HCT116 (cell line): ENCODE data around the gene ABCF3. TPM values are rescaled to one million over a fixed set of nuclear protein-coding genes. Genes with fewer than 3 reads are reported as not detected.

ENCODE experiments used
- ATAC-seq: fragments of 200-7000 bp; cut with Tn5 transposase; 2 replicates; pipeline ENCODE4 v1.9.1; 2020; ENCODE audit warnings: mild to moderate bottlenecking, moderate library complexity
- BruUV-seq: library from RNA; stranded (reverse); fragments of 400-500 nt; replicated peaks from 2 replicates; lab custom pipeline; 2021; lab: Mats Ljungman, UMichigan
- CTCF ChIA-PET: fragments of 300-600 bp; sonication (Branson Sonifier 250); formaldehyde crosslinking; loops from one replicate; lab custom pipeline; 2021; ENCODE audit warnings: antibody characterized with exemption; lab: Charles Lee
- POLR2A ChIA-PET: fragments of 300-600, 350-600 bp; sonication (Branson Sonifier 250); formaldehyde crosslinking; loops from one replicate; lab custom pipeline; 2021; ENCODE audit warnings: antibody characterized with exemption; lab: Charles Lee
- RAD21 ChIA-PET, 2 experiments: fragments of 300-600 bp; sonication (Branson Sonifier 250); formaldehyde crosslinking; loops; one replicate each; lab custom pipeline; 2023; ENCODE audit warnings: low total read pairs in 2 of 2; ENCODE audit not compliant: uncharacterized antibody in 2 of 2, unreplicated experiment in 2 of 2, low non-redundant PET in 1 of 2; lab: Charles Lee
- DNase-seq: peaks from one replicate; pipeline ENCODE4 v3.0.0-alpha.2; 2010; ENCODE audit warnings: low read depth, low spot score
- H2AFZ ChIP-seq: fragments of 200-600 bp; shearing (Covaris generic), sonication (generic); 2 replicates; pipeline ENCODE4 v1.6.1; 2017; ENCODE audit warnings: low read depth, mixed run types, mixed read lengths, antibody characterized with exemption, low read length; ENCODE audit not compliant: poor library complexity, severe bottlenecking
- H3K27ac ChIP-seq: 2 replicates; pipeline ENCODE4 v1.5.1; 2012; ENCODE audit warnings: low read depth, low read length
- H3K27me3 ChIP-seq: fragments of 200-600 bp; sonication (generic); 2 replicates; pipeline ENCODE4 v1.6.1; 2016; ENCODE audit warnings: mixed run types, low read length, mixed read lengths; ENCODE audit not compliant: insufficient read depth
- H3K36me3 ChIP-seq, 2 experiments: fragments of 200-500 bp in 1 of 2; fragments of 200-600 bp in 1 of 2; sonication (Bioruptor generic) in 1 of 2; sonication (generic) in 1 of 2; 2 replicates each; pipeline versions ENCODE4 v1.5.1 to v1.6.1; 2014 to 2016; ENCODE audit warnings: low read length in 2 of 2, inconsistent platforms in 1 of 2, mixed read lengths in 1 of 2, mixed run types in 1 of 2; ENCODE audit not compliant: insufficient read depth in 2 of 2, control insufficient read depth in 1 of 2
- H3K4me1 ChIP-seq, 2 experiments: fragments of 200-600 bp in 1 of 2; sonication (generic) in 1 of 2; 2 replicates each; pipeline versions ENCODE4 v1.5.1 to v1.6.1; 2012 to 2017; ENCODE audit warnings: low read length in 2 of 2, inconsistent platforms in 1 of 2, mild to moderate bottlenecking in 1 of 2, mixed read lengths in 1 of 2, mixed run types in 1 of 2, moderate library complexity in 1 of 2; ENCODE audit not compliant: insufficient read depth in 2 of 2, control insufficient read depth in 1 of 2
- H3K4me2 ChIP-seq: fragments of 200-600 bp; sonication (generic); 2 replicates; pipeline ENCODE4 v1.6.1; 2017; ENCODE audit warnings: mixed run types, low read length, mixed read lengths
- H3K4me3 ChIP-seq, 2 experiments: fragments of 200-600 bp in 1 of 2; sonication (generic) in 1 of 2; replicated peaks in 1 of 2; 2 replicates each; pipeline ENCODE4 v1.5.1; 2011 to 2016; ENCODE audit warnings: low read length in 2 of 2, control low read depth in 1 of 2, low read depth in 1 of 2, mild to moderate bottlenecking in 1 of 2, mixed read lengths in 1 of 2, mixed run types in 1 of 2
- H3K79me2 ChIP-seq: fragments of 200-600 bp; sonication (generic); 2 replicates; pipeline ENCODE4 v1.6.1; 2017; ENCODE audit warnings: mild to moderate bottlenecking, mixed run types, low read length, moderate library complexity, mixed read lengths; ENCODE audit not compliant: insufficient read depth
- H3K9ac ChIP-seq: fragments of 200-600 bp; sonication (generic); 2 replicates; pipeline ENCODE4 v1.6.1; 2016; ENCODE audit warnings: low read length, mixed read lengths
- H3K9me2 ChIP-seq: fragments of 200-600 bp; sonication (generic), shearing (Covaris generic); 2 replicates; pipeline ENCODE4 v1.6.1; 2017; ENCODE audit warnings: mixed run types, mild to moderate bottlenecking, moderate library complexity; ENCODE audit not compliant: insufficient read depth
- H3K9me3 ChIP-seq, 2 experiments: fragments of 200-500 bp in 1 of 2; fragments of 200-600 bp in 1 of 2; sonication (Bioruptor generic) in 1 of 2; sonication (generic) in 1 of 2; 2 replicates each; pipeline ENCODE4 v1.6.1; 2014 to 2017; ENCODE audit warnings: low read length in 2 of 2, mixed read lengths in 2 of 2, inconsistent platforms in 1 of 2, low read depth in 1 of 2, mild to moderate bottlenecking in 1 of 2, mixed run types in 1 of 2, moderate library complexity in 1 of 2; ENCODE audit not compliant: control insufficient read depth in 1 of 2, insufficient read depth in 1 of 2
- H4K20me1 ChIP-seq: fragments of 200-600 bp; sonication (generic), shearing (Covaris generic); 2 replicates; pipeline ENCODE4 v1.6.1; 2017; ENCODE audit warnings: mixed run types, mild to moderate bottlenecking, moderate library complexity; ENCODE audit not compliant: insufficient read depth
- ATF3 ChIP-seq: IDR thresholded peaks from 2 replicates; pipeline ENCODE4 v1.6.1; 2012
- CBX3 ChIP-seq: IDR thresholded peaks from 2 replicates; pipeline ENCODE4 v1.6.1; 2012; ENCODE audit warnings: low read depth
- CEBPB ChIP-seq: IDR thresholded peaks from 2 replicates; pipeline ENCODE4 v1.6.1; 2012; ENCODE audit warnings: low read depth
- CTCF ChIP-seq, 3 experiments: fragments of 200-600 bp in 1 of 3; sonication (generic) in 1 of 3; IDR thresholded peaks in 2 of 3; conservative IDR thresholded peaks in 1 of 3; 2 replicates each; pipeline ENCODE4 v1.5.1; 2012 to 2017; ENCODE audit warnings: low read depth in 2 of 3, low read length in 2 of 3, antibody characterized with exemption in 1 of 3, borderline replicate concordance in 1 of 3, control low read depth in 1 of 3, mild to moderate bottlenecking in 1 of 3, mixed read lengths in 1 of 3, mixed run types in 1 of 3, moderate library complexity in 1 of 3; ENCODE audit not compliant: insufficient read depth in 1 of 3
- EGR1 ChIP-seq: IDR thresholded peaks from 2 replicates; pipeline ENCODE4 v1.6.1; 2012; ENCODE audit warnings: low read depth
- ELF1 ChIP-seq: IDR thresholded peaks from 2 replicates; pipeline ENCODE4 v1.6.1; 2012; ENCODE audit warnings: low read depth, borderline replicate concordance
- POLR2A ChIP-seq: IDR thresholded peaks from 2 replicates; pipeline ENCODE4 v1.7.0; 2011; ENCODE audit warnings: borderline replicate concordance; ENCODE audit not compliant: insufficient read depth, insufficient read length; ENCODE audit errors: extremely low read depth
- POLR2AphosphoS5 ChIP-seq: IDR thresholded peaks from 2 replicates; pipeline ENCODE4 v1.6.1; 2011; ENCODE audit warnings: mild to moderate bottlenecking, low read depth, low read length, moderate library complexity
- RAD21 ChIP-seq: IDR thresholded peaks from 2 replicates; pipeline ENCODE4 v1.6.1; 2012; ENCODE audit warnings: low read depth, mild to moderate bottlenecking
- REST ChIP-seq: IDR thresholded peaks from 2 replicates; pipeline ENCODE4 v1.6.1; 2012; ENCODE audit warnings: low read depth
- SIN3A ChIP-seq: IDR thresholded peaks from 2 replicates; pipeline ENCODE4 v1.6.1; 2012; ENCODE audit warnings: low read depth
- SP1 ChIP-seq: IDR thresholded peaks from 2 replicates; pipeline ENCODE4 v1.6.1; 2012; ENCODE audit warnings: low read depth
- ZFX ChIP-seq: fragments of 450-650 bp; IDR thresholded peaks from 2 replicates; pipeline ENCODE4 v1.6.1; 2017
- ZNF274 ChIP-seq: fragments of 200-500 bp; sonication (Bioruptor generic); IDR thresholded peaks from 2 replicates; pipeline ENCODE4 v1.6.1; 2014; ENCODE audit warnings: mild to moderate bottlenecking, low read depth, low read length, inconsistent platforms
- intact Hi-C: fragments of 100-400 bp; cut with micrococcal nuclease; formaldehyde crosslinking; loops from 2 replicates; pipeline ENCODE4 v1.10.0; 2022
- total RNA-seq: library from RNA; stranded (reverse); gene quantifications from one replicate; pipeline ENCODE4 v1.2.1, GENCODE V29; 2021; ENCODE audit not compliant: unreplicated experiment

Gene ABCF3
- total RNA-seq, 1 experiment from 2014 or later, result 74.6 TPM

GRCh38 chr3:184171562-184171961, 14.4 kb upstream of the ABCF3 start (continued):
- TF ChIP-seq REST, result no peak
- TF ChIP-seq ATF3, result no peak

- no TSS peak for BruUV-seq
- Histone ChIP-seq H3K36me3 (peaks cover 2 to 11% of the 10 kb centered on the region in 2 experiments; a peak in 2 of 4 replicates), H3K4me3 (no peak overlapping the region), H2AFZ (no peak overlapping the region), H3K79me2 (peaks cover 32% of the 10 kb centered on the region), H4K20me1 (no peaks in the 10 kb centered on the region), H3K4me1 (peaks cover 10 to 29% of the 10 kb centered on the region in 2 experiments), H3K27ac (no peak overlapping the region), H3K9me2 (no peaks in the 10 kb centered on the region), H3K9ac (no peak overlapping the region), H3K4me2 (no peak overlapping the region), H3K27me3 (no peaks in the 10 kb centered on the region), H3K9me3 (no peaks in the 10 kb centered on the region)
- intact Hi-C loops, result no loop called here
- ChIA-PET RAD21 (no interaction called here), POLR2A (no interaction called here), CTCF (no interaction called here)
- DNase-seq, result no peak
- TF ChIP-seq SP1 (no peak), ELF1 (no peak), SIN3A (no peak), CBX3 (no peak), ZFX (no peak), EGR1 (no peak), REST (no peak), POLR2AphosphoS5 (no peak), ATF3 (no peak), RAD21 (no peak), POLR2A (no peak), CEBPB (no peak), CTCF (IDR thresholded peaks at IDR 0.05 in 2 of 3, conservative IDR thresholded peaks at IDR 0.05 in 1 of 3; ENCODE audit: borderline replicate concordance in 1 of 3, insufficient read depth in 1 of 3, low read depth in 2 of 3, low read length in 2 of 3) (no peak), ZNF274 (no peak)
- no peak for ATAC-seq
Measured at GRCh38 chr3:184172681-184173373, 13.2 kb upstream of the ABCF3 start.
